ENCODE data around the gene DNAJB9. TPM values are rescaled to one million over a fixed set of nuclear protein-coding genes. Genes with fewer than 3 reads are reported as not detected.

The DNAJB9 gene
- total RNA-seq (2022; extraction: Qiagen RNA extraction), result 8.7 to 10.8 TPM (median 10.0 TPM) in 5 replicates

DNA sequence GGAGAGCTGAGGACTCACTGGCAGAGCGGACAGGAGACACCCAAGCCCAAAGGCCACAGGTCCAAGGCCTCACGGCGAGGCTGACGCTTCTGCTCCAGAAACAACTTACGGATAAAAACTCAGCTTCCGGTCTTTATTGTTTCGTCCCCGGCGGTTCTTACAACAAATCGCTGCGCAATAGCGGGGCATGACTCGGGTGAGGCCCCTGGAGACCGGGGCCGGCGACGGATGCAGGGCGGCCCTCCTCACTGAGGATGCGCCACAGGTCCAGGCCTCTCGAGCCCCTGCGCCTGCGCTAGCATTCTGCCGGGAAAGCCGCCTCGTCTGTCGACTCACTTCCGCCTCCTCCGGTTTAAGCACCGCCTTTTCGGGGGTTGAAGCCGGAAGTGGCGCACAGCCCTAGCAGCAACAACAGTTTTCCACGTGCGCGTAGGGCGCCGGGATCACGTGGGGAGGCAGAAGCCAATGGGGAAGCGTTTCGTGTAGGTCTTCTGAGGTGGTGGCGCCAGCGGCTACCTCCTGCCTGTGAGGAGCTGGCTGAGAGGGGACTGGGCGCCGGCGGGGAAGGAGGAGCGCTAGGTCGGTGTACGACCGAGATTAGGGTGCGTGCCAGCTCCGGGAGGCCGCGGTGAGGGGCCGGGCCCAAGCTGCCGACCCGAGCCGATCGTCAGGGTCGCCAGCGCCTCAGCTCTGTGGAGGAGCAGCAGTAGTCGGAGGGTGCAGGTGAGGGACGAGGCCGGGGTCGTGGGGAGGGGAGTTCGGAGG is at the start of gene DNAJB9, which contains the start of gene THAP5:
DNAJB9 (plus strand) TSS at position 494 of the 765 bp plus-strand sequence. CDS start 1,853 bp downstream, outside the sequence.
THAP5 (minus strand) TSS at position 326 of the 765 bp plus-strand sequence; CDS start at position 189, 137 bp downstream.

DNA sequence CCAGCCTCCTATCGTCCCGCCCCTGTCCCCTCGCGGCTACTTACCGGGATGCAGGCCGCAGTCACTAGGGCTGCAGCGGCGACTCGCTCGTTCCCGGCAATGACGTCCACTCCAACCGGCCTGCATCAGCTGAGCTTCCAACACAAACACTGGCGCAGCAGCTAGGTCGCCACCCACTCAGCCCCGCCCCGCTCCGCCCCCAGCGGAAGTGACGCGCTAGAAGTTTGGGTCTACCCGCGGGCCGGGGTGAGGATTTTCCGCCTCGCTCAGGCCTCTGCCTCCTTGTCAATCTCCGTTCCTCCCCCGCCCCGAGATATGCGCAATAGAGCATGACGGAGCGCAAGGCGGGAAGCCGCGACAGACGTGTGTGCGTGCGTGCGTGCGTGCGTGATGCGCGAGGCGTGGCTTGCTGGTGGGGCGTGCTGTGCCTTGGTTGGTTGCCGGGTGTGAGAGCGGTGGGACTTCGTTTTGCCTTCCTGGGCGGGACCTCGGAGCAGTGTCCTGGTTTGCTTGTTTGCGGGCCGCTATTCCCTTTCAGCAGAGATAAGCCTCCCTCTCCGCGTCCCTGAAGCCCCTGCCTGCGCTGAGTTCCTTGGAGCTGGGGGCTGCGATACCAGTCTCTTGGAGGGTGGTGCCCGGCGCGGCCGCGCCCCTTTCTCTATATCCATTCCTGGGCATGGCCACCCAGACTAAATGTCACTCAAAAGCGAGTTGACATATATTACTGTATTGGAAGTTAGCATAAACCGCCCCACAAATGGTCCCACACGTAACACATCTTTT is 43.5 kb upstream of the DNAJB9 start, which contains the start of gene PNPLA8:
PNPLA8 (minus strand) TSS at position 151 of the 783 bp plus-strand sequence. CDS start 10,644 bp downstream, outside the sequence.

Other genes with a start within 250 kb of the DNAJB9 start
- 98.0 to 135 TPM (median 119 TPM) in 5 replicates for gene NRCAM, start 113.4 kb upstream of the DNAJB9 start, total RNA-seq (2022; extraction: Qiagen RNA extraction)
- gene PNPLA8, start 43.7 kb upstream of the DNAJB9 start, total RNA-seq (2022; extraction: Qiagen RNA extraction), result 16.2 to 21.8 TPM (median 19.9 TPM) in 5 replicates
- 13.9 to 17.7 TPM (median 15.7 TPM) in 5 replicates for gene THAP5, start 168 bp upstream of the DNAJB9 start, total RNA-seq (2022; extraction: Qiagen RNA extraction)

Measured in A549 treated with dexamethasone at 1 μM for 4 hours (cell line).